ENCODE measurements around the gene GAS7.

Gene GAS7

DNA sequence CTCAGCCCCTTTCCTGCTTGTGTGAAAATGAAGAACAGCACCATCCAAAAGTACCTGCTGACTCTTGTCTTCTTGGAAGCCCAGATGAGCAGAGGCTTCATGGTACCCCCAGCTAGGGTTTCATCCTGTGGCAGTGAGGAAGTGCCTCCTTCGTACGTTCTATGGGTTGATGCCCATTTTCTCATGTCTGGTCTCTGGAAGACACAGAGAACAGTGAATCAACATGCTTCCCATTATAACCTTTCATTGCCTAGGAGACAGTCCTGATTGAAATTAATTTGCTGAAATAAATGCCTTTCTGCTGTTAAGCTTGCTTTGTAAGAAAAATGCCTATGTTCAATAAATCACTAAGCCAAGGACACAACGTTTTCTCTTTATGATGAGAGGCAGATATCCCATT is 329.9 kb downstream of the GAS7 start:
- DNase-seq, result no peak

DNA sequence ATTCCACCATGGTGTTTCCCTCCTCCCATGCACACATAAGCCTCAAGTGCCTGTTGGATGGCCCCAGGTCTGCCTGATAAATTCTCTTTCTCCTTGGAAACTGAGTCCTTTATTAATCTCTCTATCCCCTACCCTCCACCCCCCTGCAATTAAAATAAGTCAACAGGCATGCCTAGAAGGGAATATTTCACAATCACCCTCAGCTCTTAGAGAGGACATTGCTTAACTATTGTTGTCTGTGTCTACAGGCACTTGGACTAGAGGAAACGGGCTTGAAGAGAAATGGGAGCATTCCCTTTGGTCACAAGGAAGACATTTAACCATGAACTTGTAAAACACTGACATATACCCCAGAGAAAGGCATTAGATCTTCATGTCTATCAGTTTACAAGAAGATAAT is 332.8 kb downstream of the GAS7 start:
- DNase-seq, result no peak

DNA sequence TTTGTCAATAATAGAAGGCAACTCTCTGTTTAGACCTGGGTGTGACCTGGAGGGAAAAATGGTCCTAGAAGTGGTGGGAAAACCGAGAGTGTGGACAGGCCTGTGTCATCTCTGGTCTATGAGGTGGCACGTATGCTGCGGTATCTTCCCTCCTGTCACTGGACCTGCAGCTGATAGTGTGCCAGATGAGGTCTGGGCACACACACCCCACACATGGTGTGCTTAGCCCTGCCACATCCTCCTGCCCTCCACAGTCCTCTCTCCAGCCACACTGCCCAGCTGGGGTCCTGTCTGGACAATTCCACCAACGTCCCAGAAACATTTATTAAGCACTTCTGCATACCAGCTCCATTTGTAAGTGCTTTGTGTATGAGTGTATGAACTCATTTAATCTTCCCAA is 335.5 kb downstream of the GAS7 start:
- no peak for DNase-seq

DNA sequence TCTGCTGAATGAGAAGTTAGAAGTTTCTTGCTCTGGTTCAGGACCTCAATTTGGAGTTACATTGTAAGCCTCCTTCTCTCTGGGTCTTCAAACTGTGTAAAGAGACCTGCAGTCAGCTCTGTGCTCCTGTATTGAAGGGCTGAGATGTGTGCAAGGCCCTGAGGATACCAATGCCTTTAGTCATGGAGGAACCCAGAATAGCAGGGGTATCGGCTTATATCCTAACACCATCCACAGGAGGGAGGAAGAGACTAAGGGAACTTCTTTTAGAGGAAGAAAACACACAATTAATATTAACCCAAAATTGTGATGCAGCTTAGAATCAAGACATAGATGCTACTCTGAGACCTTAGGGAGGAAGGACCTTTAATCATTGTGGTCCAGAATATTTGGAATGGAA is 336.2 kb downstream of the GAS7 start:
- DNase-seq, result no peak

DNA sequence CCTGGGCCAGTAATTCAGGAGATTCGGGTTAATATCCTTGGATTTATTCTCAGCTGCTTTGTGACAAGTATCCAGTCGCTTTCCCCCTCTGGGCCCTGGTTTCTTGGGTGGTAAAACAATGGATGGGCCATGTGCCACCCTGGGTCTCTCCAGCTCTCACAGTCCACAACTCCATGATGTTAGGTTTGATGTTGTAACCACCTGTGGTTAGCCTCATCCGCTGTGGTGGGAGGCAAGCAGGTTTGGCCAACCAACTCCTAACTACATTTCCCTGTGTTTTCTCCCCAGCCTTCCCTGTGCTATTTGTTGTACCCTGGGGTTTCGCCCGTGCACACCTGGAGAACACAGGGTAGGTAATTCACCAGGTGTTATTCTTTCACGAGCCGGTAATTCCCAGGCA is 337.6 kb downstream of the GAS7 start:
- DNase-seq, result no peak

Data from DMS53 (cell line).